H9 (cell line): Measurements from ENCODE around the gene PMM2. TPM values are rescaled to one million over a fixed set of nuclear protein-coding genes. Genes with fewer than 3 reads are reported as not detected.

Source experiments
- DNase-seq: peaks from one replicate; pipeline ENCODE4 v3.0.0-alpha.2; 2017
- H2AFZ ChIP-seq: one replicate; pipeline ENCODE4 v1.6.1; 2013; ENCODE audit warnings: mild to moderate bottlenecking, low read length, control low read depth, moderate library complexity
- H2AK5ac ChIP-seq: 2 replicates; pipeline ENCODE4 v1.6.1; 2013; ENCODE audit warnings: low read length, control low read depth, mixed read lengths; ENCODE audit not compliant: insufficient read length
- H2BK120ac ChIP-seq: one replicate; pipeline ENCODE4 v1.6.1; 2013; ENCODE audit warnings: low read depth, mild to moderate bottlenecking, low read length, control low read depth, inconsistent platforms; ENCODE audit not compliant: poor library complexity, severe bottlenecking
- H2BK12ac ChIP-seq: 2 replicates; pipeline ENCODE4 v1.6.1; 2013; ENCODE audit warnings: low read length, control low read depth, mixed read lengths, low read depth; ENCODE audit not compliant: insufficient read length
- H2BK15ac ChIP-seq: 2 replicates; pipeline ENCODE4 v1.6.1; 2013; ENCODE audit warnings: low read depth, low read length, control low read depth
- H2BK20ac ChIP-seq: one replicate; pipeline ENCODE4 v1.6.1; 2013; ENCODE audit warnings: low read depth, mild to moderate bottlenecking, low read length, control low read depth, inconsistent platforms; ENCODE audit not compliant: poor library complexity, severe bottlenecking
- H2BK5ac ChIP-seq: 2 replicates; pipeline ENCODE4 v1.6.1; 2013; ENCODE audit warnings: low read length, control low read depth, mixed read lengths; ENCODE audit not compliant: insufficient read length
- H3K14ac ChIP-seq: 2 replicates; pipeline ENCODE4 v1.6.1; 2013; ENCODE audit warnings: low read length, control low read depth; ENCODE audit not compliant: insufficient read depth
- H3K18ac ChIP-seq: 2 replicates; pipeline ENCODE4 v1.6.1; 2013; ENCODE audit warnings: low read depth, mild to moderate bottlenecking, mixed read lengths, low read length, control low read depth; ENCODE audit not compliant: insufficient read length
- H3K23ac ChIP-seq: 2 replicates; pipeline ENCODE4 v1.6.1; 2013; ENCODE audit warnings: low read length, control low read depth, mixed read lengths, low read depth; ENCODE audit not compliant: insufficient read length
- H3K23me2 ChIP-seq: 2 replicates; pipeline ENCODE4 v1.6.1; 2013; ENCODE audit warnings: low read depth, mild to moderate bottlenecking, mixed read lengths, low read length, control low read depth; ENCODE audit not compliant: insufficient read length, poor library complexity, severe bottlenecking
- H3K27ac ChIP-seq: 2 replicates; pipeline ENCODE4 v1.5.1; 2013; ENCODE audit warnings: low read length, control low read depth, mixed read lengths, low read depth; ENCODE audit not compliant: insufficient read length
- H3K27me3 ChIP-seq: 2 replicates; pipeline ENCODE4 v1.6.1; 2013; ENCODE audit warnings: low read length, control low read depth, inconsistent platforms; ENCODE audit not compliant: insufficient read depth
- H3K4ac ChIP-seq: 2 replicates; pipeline ENCODE4 v1.6.1; 2013; ENCODE audit warnings: low read depth, mild to moderate bottlenecking, control low read depth, inconsistent platforms, low read length, moderate library complexity
- H3K4me1 ChIP-seq: 2 replicates; pipeline ENCODE4 v1.6.1; 2013; ENCODE audit warnings: low read length, control low read depth, inconsistent platforms; ENCODE audit not compliant: insufficient read depth
- H3K4me2 ChIP-seq: 2 replicates; pipeline ENCODE4 v1.6.1; 2013; ENCODE audit warnings: low read length, control low read depth, mixed read lengths; ENCODE audit not compliant: insufficient read length, insufficient read depth
- H3K56ac ChIP-seq: 2 replicates; pipeline ENCODE4 v1.6.1; 2013; ENCODE audit warnings: low read depth, mild to moderate bottlenecking, mixed read lengths, low read length, control low read depth; ENCODE audit not compliant: insufficient read length
- H3K79me1 ChIP-seq: 2 replicates; pipeline ENCODE4 v1.6.1; 2013; ENCODE audit warnings: low read depth, mild to moderate bottlenecking, moderate library complexity, low read length, control low read depth, inconsistent platforms; ENCODE audit not compliant: insufficient read depth, poor library complexity, severe bottlenecking
- H3K79me2 ChIP-seq: 2 replicates; pipeline ENCODE4 v1.6.1; 2013; ENCODE audit warnings: low read length, control low read depth, inconsistent platforms; ENCODE audit not compliant: insufficient read depth
- H3K9ac ChIP-seq: 2 replicates; pipeline ENCODE4 v1.6.1; 2013; ENCODE audit warnings: low read length, control low read depth, mixed read lengths; ENCODE audit not compliant: insufficient read length; ENCODE audit errors: extremely low read depth
- H3K9me3 ChIP-seq: one replicate; pipeline ENCODE4 v1.6.1; 2013; ENCODE audit warnings: low read depth, low read length, inconsistent platforms; ENCODE audit not compliant: control insufficient read depth
- H3T11ph ChIP-seq: one replicate; pipeline ENCODE4 v1.6.1; 2013; ENCODE audit warnings: mild to moderate bottlenecking, low read length, control low read depth, inconsistent platforms
- H4K20me1 ChIP-seq: one replicate; pipeline ENCODE4 v1.6.1; 2013; ENCODE audit not compliant: control insufficient read depth, insufficient read length, insufficient read depth
- H4K5ac ChIP-seq: 2 replicates; pipeline ENCODE4 v1.6.1; 2013; ENCODE audit warnings: low read depth, mild to moderate bottlenecking, mixed read lengths, low read length, control low read depth; ENCODE audit not compliant: insufficient read length
- H4K8ac ChIP-seq: replicated peaks from 2 replicates; pipeline ENCODE4 v1.6.1; 2013; ENCODE audit warnings: low read length, control low read depth, mixed read lengths, low read depth; ENCODE audit not compliant: insufficient read length
- H4K91ac ChIP-seq: 2 replicates; pipeline ENCODE4 v1.6.1; 2013; ENCODE audit warnings: low read depth, mild to moderate bottlenecking, moderate library complexity, mixed read lengths, low read length, control low read depth; ENCODE audit not compliant: insufficient read length
- H3K27ac Mint-ChIP-seq, 3 experiments: 2 replicates in 2 of 3; 3 replicates in 1 of 3; pipeline ENCODE4 v1.8.0; 2020 to 2021; ENCODE audit warnings: mixed read lengths in 3 of 3, mild to moderate bottlenecking in 1 of 3, moderate library complexity in 1 of 3
- H3K27me3 Mint-ChIP-seq: 2 replicates; pipeline ENCODE4 v1.8.0; 2021; ENCODE audit warnings: low read depth, mild to moderate bottlenecking, moderate library complexity, mixed read lengths
- H3K36me3 Mint-ChIP-seq, 3 experiments: 2 replicates in 2 of 3; 3 replicates in 1 of 3; pipeline ENCODE4 v1.8.0; 2020 to 2021; ENCODE audit warnings: low read depth in 3 of 3, mixed read lengths in 3 of 3; ENCODE audit not compliant: insufficient read depth in 1 of 3
- H3K4me1 Mint-ChIP-seq, 2 experiments: 2 replicates each; pipeline ENCODE4 v1.8.0; 2020; ENCODE audit warnings: mixed read lengths in 2 of 2
- H3K4me3 Mint-ChIP-seq, 2 experiments: 2 replicates in 1 of 2; 3 replicates in 1 of 2; pipeline ENCODE4 v1.8.0; 2020 to 2021; ENCODE audit warnings: mild to moderate bottlenecking in 2 of 2, mixed read lengths in 2 of 2, moderate library complexity in 1 of 2
- H3K9me3 Mint-ChIP-seq, 2 experiments: 2 replicates in 1 of 2; 3 replicates in 1 of 2; pipeline ENCODE4 v1.8.0; 2020; ENCODE audit warnings: mild to moderate bottlenecking in 2 of 2, mixed read lengths in 2 of 2, moderate library complexity in 1 of 2
- CTCF ChIP-seq: fragments of 200-600 bp; sonication (generic); conservative IDR thresholded peaks from 3 replicates; pipeline ENCODE4 v1.8.0; 2021; ENCODE audit warnings: antibody characterized with exemption, mild to moderate bottlenecking
- WGBS: extraction: QIAGEN DNeasy Blood & Tissue Kit; methylation state at CpG from one replicate; pipeline ENCODE4 v1.1.7; 2013; ENCODE audit warnings: missing lambda C conversion rate, low lambda C conversion rate, mixed read lengths; ENCODE audit not compliant: insufficient read length; ENCODE audit errors: extremely low coverage; 5-methylcytosine and 5-hydroxymethylcytosine counted together
- total RNA-seq: library from RNA; stranded (reverse); gene quantifications from 2 replicates; pipeline ENCODE4 v1.2.1, GENCODE V29; 2021

Gene PMM2
- total RNA-seq, 1 experiment from 2014 or later: 82.7 TPM

- no peak overlapping the region for H2BK15ac ChIP-seq
- H2BK12ac ChIP-seq: no peak overlapping the region
- no peaks in the 10 kb centered on the region for H3K79me2 ChIP-seq
- no peak overlapping the region; the same call in 1 of the 2 replicates for H3K14ac ChIP-seq
- Mint-ChIP-seq H3K27me3 (no peaks in the 10 kb centered on the region; the same call in 1 of the 2 replicates), H3K27ac (peak overlapping the region in 2 of 3 experiments; percentile 68 to 92; a peak in 3 of 7 replicates), H3K4me3 (no peak overlapping the region), H3K9me3 (no peaks in the 10 kb centered on the region; a peak in 2 of 5 replicates), H3K4me1 (peaks cover 38 to 42% of the 10 kb centered on the region in 2 experiments), H3K36me3 (peaks cover 29 to 80% (median 60%) of the 10 kb centered on the region in 3 experiments)
- no peak overlapping the region for H4K91ac ChIP-seq
- no peak overlapping the region for H4K8ac ChIP-seq
- no peak overlapping the region for H3T11ph ChIP-seq
- peak; percentile 27 for DNase-seq
- no peaks in the 10 kb centered on the region for H3K4me1 ChIP-seq
- H3K27me3 ChIP-seq: no peaks in the 10 kb centered on the region
- no peaks in the 10 kb centered on the region for H3K79me1 ChIP-seq
- H2AK5ac ChIP-seq: no peak overlapping the region
- H3K23ac ChIP-seq: no peak overlapping the region
- H3K23me2 ChIP-seq: no peaks in the 10 kb centered on the region
- H4K5ac ChIP-seq: no peak overlapping the region
- H3K4me2 ChIP-seq: no peak overlapping the region
- H2AFZ ChIP-seq: no peak overlapping the region
- H2BK5ac ChIP-seq: no peak overlapping the region
- WGBS: no CpG with 5 or more reads among the region's 26 CpGs
- no peak overlapping the region for H3K27ac ChIP-seq
- H4K20me1 ChIP-seq: peaks cover 6% of the 10 kb centered on the region
- no peak overlapping the region for H2BK120ac ChIP-seq
- no peak overlapping the region for H3K18ac ChIP-seq
- TF ChIP-seq CTCF: no peak
- no peak overlapping the region for H3K9ac ChIP-seq
- H3K4ac ChIP-seq: no peak overlapping the region
- no peaks in the 10 kb centered on the region for H3K9me3 ChIP-seq
- H3K56ac ChIP-seq: no peak overlapping the region
- H2BK20ac ChIP-seq: no peak overlapping the region
Observed at GRCh38 chr16:8848231-8848938, 50.7 kb downstream of the PMM2 start.
